Right lobe of liver (tissue), 6 donors: ENCODE measurements around the gene ME1. TPM values are rescaled to one million over a fixed set of nuclear protein-coding genes. Genes with fewer than 3 reads are reported as not detected.
"Not testable (repeated sequence)": the region's sequence is repeated elsewhere in the genome, so short reads cannot be mapped to it uniquely, and the experiment has no call there.

Source experiments
- ATAC-seq, 4 donors: fragments of 200-7000 bp; cut with Tn5 transposase; one replicate each; pipeline ENCODE4 v1.9.1; 2020; ENCODE audit warnings: mild to moderate bottlenecking in 4 of 4, moderate library complexity in 4 of 4
- DNase-seq, 3 donors: peaks; one replicate each; pipeline ENCODE4 v3.0.0-alpha.2; 2020
- H3K27ac ChIP-seq, 3 donors: fragments of 200-600 bp; one replicate each; pipeline ENCODE4 v1.8.0; 2022
- H3K27me3 ChIP-seq, 2 donors: fragments of 200-600 bp; one replicate each; pipeline ENCODE4 v1.8.0; 2022
- H3K36me3 ChIP-seq, 4 donors: fragments of 200-600 bp; sonication (generic) in 1 of 4; one replicate each; pipeline versions ENCODE4 v1.5.1 to v1.8.0; 2017 to 2022; ENCODE audit warnings: control low read depth in 1 of 4
- H3K4me1 ChIP-seq, 4 donors: fragments of 200-600 bp; sonication (generic) in 1 of 4; one replicate each; pipeline versions ENCODE4 v1.5.1 to v1.8.0; 2017 to 2022; ENCODE audit warnings: control low read depth in 1 of 4
- H3K4me3 ChIP-seq, 3 donors: fragments of 200-600 bp; one replicate each; pipeline ENCODE4 v1.8.0; 2022
- H3K9me3 ChIP-seq, 4 donors: fragments of 200-600 bp; sonication (generic) in 1 of 4; one replicate each; pipeline versions ENCODE4 v1.5.1 to v1.8.0; 2017 to 2022; ENCODE audit warnings: control low read depth in 1 of 4
- CTCF ChIP-seq, 4 donors: fragments of 200-600 bp in 3 of 4; fragments of 450-650 bp in 1 of 4; IDR thresholded peaks; one replicate each; pipeline versions ENCODE4 v1.5.1 to v1.8.0; 2016 to 2022; ENCODE audit warnings: antibody characterized with exemption in 4 of 4, mild to moderate bottlenecking in 2 of 4
- POLR2A ChIP-seq: fragments of 450-650 bp; IDR thresholded peaks from one replicate; pipeline ENCODE4 v1.6.1; 2017; ENCODE audit warnings: antibody characterized with exemption, mild to moderate bottlenecking
- WGBS: methylation state at CpG from one replicate; pipeline ENCODE4 v1.1.6; 2018; ENCODE audit warnings: low coverage, low lambda C conversion rate; ENCODE audit not compliant: insufficient coverage; ENCODE audit errors: missing lambda C conversion rate; 5-methylcytosine and 5-hydroxymethylcytosine counted together
- intact Hi-C, 2 donors: fragments of 100-400 bp; cut with DNase I; formaldehyde crosslinking; loops; one replicate each; pipeline versions ENCODE4 v1.11.2 to v1.14.1; 2022
- total RNA-seq, 6 experiments: library from RNA; depleted of rRNA in 2 of 6; stranded (reverse); fragments of >200 nt in 2 of 6; fragmentation: NEBNext Ultra II Directional in 3 of 6; extraction: Animal tissue kit (Norgen Biotek cat#: 25700) in 3 of 6; gene quantifications; one replicate each; pipeline versions ENCODE4 v1.1.0 to v1.2.4, GENCODE V29; 2016 to 2023
- donor health status: DM: no; HTN: yes; CAD: no.
- donor health status: DM: no; HTN: no; CAD: no.
- donor health status: DM: no; HTN: no; CAD: no.
- donor health status: DM: no; HTN: yes; CAD: no.
- donor health status: DM: no; HTN: yes; CAD: no.

The ME1 gene
- total RNA-seq, 6 experiments from 2014 or later = 10.1 to 18.2 (median 13.3) TPM

GRCh38 chr6:83461438-83461837 lies 30.6 kb upstream of the ME1 start:
- WGBS = 89% methylated on average over 1 of the region's 1 CpG

GRCh38 chr6:83459663-83460062 lies 28.8 kb upstream of the ME1 start:
- ATAC-seq = peak in 2 of 4 donors; percentile 26 to 35
- no peak for TF ChIP-seq POLR2A
- no peak for TF ChIP-seq CTCF (IDR thresholded peaks at IDR 0.05)
- no peaks in the 10 kb centered on the region for H3K36me3 ChIP-seq
- intact Hi-C loops = no loop called here
- H3K27me3 ChIP-seq = no peaks in the 10 kb centered on the region
- H3K27ac ChIP-seq = no peak overlapping the region
- H3K4me3 ChIP-seq = no peak overlapping the region
- no peaks in the 10 kb centered on the region for H3K4me1 ChIP-seq
- no peaks in the 10 kb centered on the region for H3K9me3 ChIP-seq
- DNase-seq = no peak

More at GRCh38 chr6:83461438-83461837, 30.6 kb upstream of the ME1 start:
- H3K9me3 ChIP-seq = no peaks in the 10 kb centered on the region
- no peaks in the 10 kb centered on the region for H3K4me1 ChIP-seq
- no peak for TF ChIP-seq POLR2A
- no peak for TF ChIP-seq CTCF (IDR thresholded peaks at IDR 0.05)
- no peak overlapping the region for H3K4me3 ChIP-seq
- DNase-seq (no peak), ATAC-seq (no peak)
- no peak overlapping the region for H3K27ac ChIP-seq
- intact Hi-C loops = no loop called here
- H3K27me3 ChIP-seq = no peaks in the 10 kb centered on the region
- H3K36me3 ChIP-seq = no peaks in the 10 kb centered on the region

GRCh38 chr6:83450015-83450414 lies 19.2 kb upstream of the ME1 start:
- H3K36me3 ChIP-seq, intact Hi-C loops, H3K4me3 ChIP-seq, H3K27ac ChIP-seq, ATAC-seq, DNase-seq, H3K9me3 ChIP-seq, H3K4me1 ChIP-seq, H3K27me3 ChIP-seq: not testable (repeated sequence)
- 96% methylated on average over 4 of the region's 6 CpGs for WGBS

- H3K4me1 ChIP-seq, H3K9me3 ChIP-seq, H3K4me3 ChIP-seq, H3K36me3 ChIP-seq, H3K27me3 ChIP-seq, DNase-seq, H3K27ac ChIP-seq, intact Hi-C loops, ATAC-seq: not testable (repeated sequence)
- 100% methylated on average over 3 of the region's 9 CpGs for WGBS
Measured at GRCh38 chr6:83444086-83444699, 13.3 kb upstream of the ME1 start.

GRCh38 chr6:83443516-83443915 lies 12.7 kb upstream of the ME1 start:
- H3K9me3 ChIP-seq = no peaks in the 10 kb centered on the region
- no peak for TF ChIP-seq CTCF (IDR thresholded peaks at IDR 0.05)
- TF ChIP-seq POLR2A = no peak
- no peaks in the 10 kb centered on the region for H3K4me1 ChIP-seq
- H3K36me3 ChIP-seq = no peaks in the 10 kb centered on the region
- WGBS = 79% methylated on average over 3 of the region's 4 CpGs
- no peak overlapping the region for H3K4me3 ChIP-seq
- intact Hi-C loops = no loop called here
- no peak overlapping the region for H3K27ac ChIP-seq
- DNase-seq = no peak
- H3K27me3 ChIP-seq = no peaks in the 10 kb centered on the region
- no peak for ATAC-seq

- no peak for DNase-seq
- TF ChIP-seq CTCF (IDR thresholded peaks at IDR 0.05) = no peak
- no peak for TF ChIP-seq POLR2A
- 46% methylated on average over 2 of the region's 2 CpGs for WGBS
- intact Hi-C loops = no loop called here
- Histone ChIP-seq H3K27me3 (no peaks in the 10 kb centered on the region), H3K4me1 (no peaks in the 10 kb centered on the region), H3K36me3 (no peaks in the 10 kb centered on the region), H3K9me3 (no peaks in the 10 kb centered on the region), H3K4me3 (no peak overlapping the region), H3K27ac (no peak overlapping the region)
- peak in 2 of 4 donors; percentile 17 to 31 for ATAC-seq
Measured at GRCh38 chr6:83442752-83443151, 11.9 kb upstream of the ME1 start.
